HepG2 (cell line): Measurements from ENCODE around the gene STXBP4. TPM values are rescaled to one million over a fixed set of nuclear protein-coding genes. Genes with fewer than 3 reads are reported as not detected.

Experiments used
- DNMT1 ChIP-seq: sonication (generic); formaldehyde crosslinking; IDR thresholded peaks from 2 replicates; pipeline ENCODE4 v1.5.1; 2020; ENCODE audit warnings: mild to moderate bottlenecking, missing genetic modification reagents
- JUNB ChIP-seq: sonication (generic); formaldehyde crosslinking; IDR thresholded peaks from 2 replicates; pipeline ENCODE4 v1.8.0; 2022; ENCODE audit warnings: missing genetic modification reagents, mild to moderate bottlenecking, borderline replicate concordance
- MYC ChIP-seq: sonication (generic); formaldehyde crosslinking; IDR thresholded peaks from 2 replicates; pipeline ENCODE4 v1.9.0; 2021; ENCODE audit warnings: missing genetic modification reagents, borderline replicate concordance
- NR2C2 ChIP-seq: sonication (generic); formaldehyde crosslinking; IDR thresholded peaks from 2 replicates; pipeline ENCODE4 v1.4.0; 2020; ENCODE audit warnings: missing genetic modification reagents, mild to moderate bottlenecking, moderate library complexity, borderline replicate concordance
- NR2F1 ChIP-seq, 2 experiments: fragments of 450-650 bp in 1 of 2; formaldehyde crosslinking in 1 of 2; IDR thresholded peaks; 2 replicates each; pipeline versions ENCODE4 v1.5.0 to v1.6.1; 2016 to 2020; ENCODE audit warnings: mild to moderate bottlenecking in 1 of 2, missing compliant biosample characterization in 1 of 2, missing genetic modification reagents in 1 of 2, moderate library complexity in 1 of 2
- PLRG1 ChIP-seq: fragments of 450-650 bp; conservative IDR thresholded peaks from 2 replicates; pipeline ENCODE4 v1.6.1; 2016
- SNAPC4 ChIP-seq: sonication (generic); formaldehyde crosslinking; IDR thresholded peaks from 2 replicates; pipeline ENCODE4 v1.4.0; 2020; ENCODE audit warnings: mild to moderate bottlenecking, missing genetic modification reagents
- SRSF4 ChIP-seq: fragments of 200-400 bp; formaldehyde crosslinking; IDR thresholded peaks from one replicate; pipeline ENCODE4 v1.6.1; 2018; ENCODE audit warnings: mild to moderate bottlenecking, low read depth, low read length, moderate library complexity; ENCODE audit not compliant: poor library complexity, severe bottlenecking
- SSRP1 ChIP-seq: IDR thresholded peaks from 2 replicates; pipeline ENCODE4 v1.6.1; 2016; ENCODE audit warnings: control low read depth
- THAP7 ChIP-seq: sonication (generic); formaldehyde crosslinking; IDR thresholded peaks from 2 replicates; pipeline ENCODE4 v1.8.1; 2023; ENCODE audit warnings: mild to moderate bottlenecking, missing genetic modification reagents
- ZBTB43 ChIP-seq: sonication (generic); formaldehyde crosslinking; conservative IDR thresholded peaks from 2 replicates; pipeline ENCODE4 v1.4.0; 2020; ENCODE audit warnings: missing genetic modification reagents
- ZNF224 ChIP-seq: sonication (generic); formaldehyde crosslinking; IDR thresholded peaks from 2 replicates; pipeline ENCODE4 v1.5.0; 2020; ENCODE audit warnings: mild to moderate bottlenecking, missing genetic modification reagents
- ZNF589 ChIP-seq: sonication (generic); formaldehyde crosslinking; conservative IDR thresholded peaks from 2 replicates; pipeline ENCODE4 v1.8.0; 2022; ENCODE audit warnings: mild to moderate bottlenecking, moderate library complexity, missing genetic modification reagents
- ZNF598 ChIP-seq: sonication (generic); formaldehyde crosslinking; IDR thresholded peaks from 2 replicates; pipeline ENCODE4 v1.5.1; 2020; ENCODE audit warnings: mild to moderate bottlenecking, missing genetic modification reagents, borderline replicate concordance
- ZNF644 ChIP-seq: IDR thresholded peaks from 2 replicates; pipeline ENCODE4 v1.6.1; 2016; ENCODE audit warnings: low read depth
- ZNF691 ChIP-seq: sonication (generic); formaldehyde crosslinking; IDR thresholded peaks from 2 replicates; pipeline ENCODE4 v1.4.0; 2020; ENCODE audit warnings: missing genetic modification reagents, low read depth, mild to moderate bottlenecking, borderline replicate concordance
- polyA plus RNA-seq, 8 experiments: library from polyadenylated mRNA; depleted of rRNA in 3 of 8; stranded (reverse) in 7 of 8; unstranded in 1 of 8; fragments of >200 nt; fragmentation: Illumina TruSeq in 4 of 8; extraction: Trizol in 4 of 8; gene quantifications; 2 replicates each; pipeline versions ENCODE4 v1.2.1 to v1.2.3, GENCODE V29; 2011 to 2016; ENCODE audit warnings: low read depth in 4 of 8, missing spikeins in 1 of 8, mixed read lengths in 1 of 8; ENCODE audit not compliant: insufficient read depth in 1 of 8
- total RNA-seq, 5 experiments: library from RNA; depleted of rRNA; stranded (reverse); fragments of >200 nt; fragmentation: Illumina TruSeq; extraction: Trizol; gene quantifications; 2 replicates each; pipeline ENCODE4 v1.2.3, GENCODE V29; 2016; ENCODE audit warnings: low read depth in 1 of 5

The STXBP4 gene
- total and polyA plus RNA-seq, 2 of the 13 experiments (the other 11 are each of a cell fraction or from before 2014, with no cell fraction given) = 8.5 to 36.1 TPM

- no peak for TF ChIP-seq SNAPC4
- TF ChIP-seq JUNB (CRISPR knock-in tag) = no peak
- no peak for TF ChIP-seq THAP7 (CRISPR knock-in tag)
- 0 out of 2 replicates have a peak, but pooled peaks have one; percentile 48 for TF ChIP-seq SSRP1 (CRISPR knock-in tag)
- TF ChIP-seq ZNF691 (CRISPR knock-in tag) = no peak
- TF ChIP-seq ZNF644 (CRISPR knock-in tag) = peak; percentile 95
- no peak for TF ChIP-seq ZBTB43
- TF ChIP-seq ZNF589 (CRISPR knock-in tag) = no peak
- TF ChIP-seq MYC (CRISPR knock-in tag) = no peak
- peak in 1 of 2 experiments; percentile 11; a peak in 1 of 4 replicates for TF ChIP-seq NR2F1 (CRISPR knock-in tag; IDR thresholded peaks at IDR 0.05)
- TF ChIP-seq ZNF224 (CRISPR knock-in tag) = no peak
- no peak for TF ChIP-seq SRSF4
- no peak for TF ChIP-seq ZNF598 (CRISPR knock-in tag)
- no peak for TF ChIP-seq DNMT1
- TF ChIP-seq PLRG1 = no peak
- peak; percentile 84 for TF ChIP-seq NR2C2 (CRISPR knock-in tag)
These were observed 2.6 kb downstream of the STXBP4 start (continued) for GRCh38 chr17:54971147-54971546.
